K562 (cell line): Measurements from ENCODE around the gene ACAP3. TPM values are rescaled to one million over a fixed set of nuclear protein-coding genes. Genes with fewer than 3 reads are reported as not detected.
A peak's percentile ranks its signal among the peaks of the same experiment; 100 is the strongest.

ENCODE experiments used
- BRF1 ChIP-seq: IDR thresholded peaks from 3 replicates; pipeline ENCODE4 v1.6.1; 2011; ENCODE audit warnings: borderline replicate concordance, mild to moderate bottlenecking; ENCODE audit not compliant: insufficient read length; ENCODE audit errors: extremely low read depth
- PCBP1 ChIP-seq: fragments of 200-400 bp; formaldehyde crosslinking; IDR thresholded peaks from 2 replicates; pipeline ENCODE4 v1.6.1; 2018; ENCODE audit warnings: mild to moderate bottlenecking, low read depth, low read length; ENCODE audit not compliant: poor library complexity, severe bottlenecking
- TARDBP ChIP-seq: fragments of 450-650 bp; IDR thresholded peaks from 2 replicates; pipeline ENCODE4 v1.6.1; 2016
- ZFP36 ChIP-seq: fragments of 150-350 bp; IDR thresholded peaks from 2 replicates; pipeline ENCODE4 v1.6.1; 2018; ENCODE audit warnings: low read length, low read depth; ENCODE audit not compliant: partially characterized antibody
- ZFP91 ChIP-seq: sonication (generic); formaldehyde crosslinking; IDR thresholded peaks from 2 replicates; pipeline ENCODE4 v1.8.0; 2022; ENCODE audit warnings: mild to moderate bottlenecking, missing genetic modification reagents
- ZNF41 ChIP-seq: fragments of 250-450 bp; sonication (Bioruptor Pico); conservative IDR thresholded peaks from 2 replicates; pipeline ENCODE4 v1.4.0; 2020; ENCODE audit warnings: mild to moderate bottlenecking
- ZNF668 ChIP-seq: fragments of 250-450 bp; sonication (Bioruptor Pico); IDR thresholded peaks from 2 replicates; pipeline ENCODE4 v1.8.0; 2022; ENCODE audit warnings: mild to moderate bottlenecking, inconsistent platforms
- polyA plus RNA-seq, 8 experiments: library from polyadenylated mRNA; depleted of rRNA in 4 of 8; stranded (reverse) in 5 of 8; unstranded in 3 of 8; fragments of >200 nt; fragmentation: Nextera tagmentation in 2 of 8; fragmentation: Illumina TruSeq in 1 of 8; extraction: Ambion mirVana in 2 of 8; extraction: Trizol in 1 of 8; gene quantifications; 2 replicates each; pipeline versions ENCODE4 v1.2.1 to v1.2.3, GENCODE V29; 2011 to 2014; ENCODE audit warnings: inconsistent platforms in 1 of 8, missing spikeins in 1 of 8
- total RNA-seq, 7 experiments: library from RNA; depleted of rRNA in 6 of 7; stranded (reverse); fragments of >200 nt in 6 of 7; fragmentation: Illumina TruSeq in 2 of 7; extraction: Trizol in 2 of 7; gene quantifications; 2 replicates each; pipeline versions ENCODE4 v1.2.1 to v1.2.3, GENCODE V29; 2011 to 2021; ENCODE audit warnings: low replicate concordance in 1 of 7
- TF ChIP-seq, protein P1 (sequence below), 2 experiments: fragments of 450-650 bp in 1 of 2; sonication (generic) in 1 of 2; formaldehyde crosslinking in 1 of 2; IDR thresholded peaks; 2 replicates each; pipeline versions ENCODE4 v1.7.1 to v1.9.0; 2016 to 2022; ENCODE audit warnings: inconsistent platforms in 1 of 2, mild to moderate bottlenecking in 1 of 2, missing genetic modification reagents in 1 of 2
- TF ChIP-seq, protein P2 (sequence below): fragments of 450-650 bp; formaldehyde crosslinking; IDR thresholded peaks from 2 replicates; pipeline ENCODE4 v1.4.0; 2020; ENCODE audit warnings: mild to moderate bottlenecking, moderate library complexity
- TF ChIP-seq, protein P3 (sequence below): fragments of 250-450 bp; sonication (Bioruptor Pico); IDR thresholded peaks from 2 replicates; pipeline ENCODE4 v1.8.0; 2022; ENCODE audit warnings: moderate library complexity, mild to moderate bottlenecking, inconsistent platforms
- TF ChIP-seq, protein P4 (sequence below): fragments of 250-450 bp; sonication (Bioruptor Pico); IDR thresholded peaks from 2 replicates; pipeline ENCODE4 v1.5.0; 2020; ENCODE audit warnings: mild to moderate bottlenecking

The ACAP3 gene
- total and polyA plus RNA-seq, 9 of the 15 experiments (the other 6 are each of a cell fraction or from before 2014, with no cell fraction given): 0.01 to 49.0 (median 12.0) TPM

- TF ChIP-seq, protein P1, sequence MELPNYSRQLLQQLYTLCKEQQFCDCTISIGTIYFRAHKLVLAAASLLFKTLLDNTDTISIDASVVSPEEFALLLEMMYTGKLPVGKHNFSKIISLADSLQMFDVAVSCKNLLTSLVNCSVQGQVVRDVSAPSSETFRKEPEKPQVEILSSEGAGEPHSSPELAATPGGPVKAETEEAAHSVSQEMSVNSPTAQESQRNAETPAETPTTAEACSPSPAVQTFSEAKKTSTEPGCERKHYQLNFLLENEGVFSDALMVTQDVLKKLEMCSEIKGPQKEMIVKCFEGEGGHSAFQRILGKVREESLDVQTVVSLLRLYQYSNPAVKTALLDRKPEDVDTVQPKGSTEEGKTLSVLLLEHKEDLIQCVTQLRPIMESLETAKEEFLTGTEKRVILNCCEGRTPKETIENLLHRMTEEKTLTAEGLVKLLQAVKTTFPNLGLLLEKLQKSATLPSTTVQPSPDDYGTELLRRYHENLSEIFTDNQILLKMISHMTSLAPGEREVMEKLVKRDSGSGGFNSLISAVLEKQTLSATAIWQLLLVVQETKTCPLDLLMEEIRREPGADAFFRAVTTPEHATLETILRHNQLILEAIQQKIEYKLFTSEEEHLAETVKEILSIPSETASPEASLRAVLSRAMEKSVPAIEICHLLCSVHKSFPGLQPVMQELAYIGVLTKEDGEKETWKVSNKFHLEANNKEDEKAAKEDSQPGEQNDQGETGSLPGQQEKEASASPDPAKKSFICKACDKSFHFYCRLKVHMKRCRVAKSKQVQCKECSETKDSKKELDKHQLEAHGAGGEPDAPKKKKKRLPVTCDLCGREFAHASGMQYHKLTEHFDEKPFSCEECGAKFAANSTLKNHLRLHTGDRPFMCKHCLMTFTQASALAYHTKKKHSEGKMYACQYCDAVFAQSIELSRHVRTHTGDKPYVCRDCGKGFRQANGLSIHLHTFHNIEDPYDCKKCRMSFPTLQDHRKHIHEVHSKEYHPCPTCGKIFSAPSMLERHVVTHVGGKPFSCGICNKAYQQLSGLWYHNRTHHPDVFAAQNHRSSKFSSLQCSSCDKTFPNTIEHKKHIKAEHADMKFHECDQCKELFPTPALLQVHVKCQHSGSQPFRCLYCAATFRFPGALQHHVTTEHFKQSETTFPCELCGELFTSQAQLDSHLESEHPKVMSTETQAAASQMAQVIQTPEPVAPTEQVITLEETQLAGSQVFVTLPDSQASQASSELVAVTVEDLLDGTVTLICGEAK (IDR thresholded peaks at IDR 0.05): no peak
- TF ChIP-seq, protein P1 (CRISPR knock-in tag; IDR thresholded peaks at IDR 0.05): no peak
- TF ChIP-seq ZNF41 (CRISPR knock-in tag) (no peak), ZNF668 (CRISPR knock-in tag) (no peak), ZFP36 (no peak), PCBP1 (no peak), TARDBP (no peak), ZFP91 (CRISPR knock-in tag) (no peak), BRF1 (no peak)
- TF ChIP-seq, protein P2, sequence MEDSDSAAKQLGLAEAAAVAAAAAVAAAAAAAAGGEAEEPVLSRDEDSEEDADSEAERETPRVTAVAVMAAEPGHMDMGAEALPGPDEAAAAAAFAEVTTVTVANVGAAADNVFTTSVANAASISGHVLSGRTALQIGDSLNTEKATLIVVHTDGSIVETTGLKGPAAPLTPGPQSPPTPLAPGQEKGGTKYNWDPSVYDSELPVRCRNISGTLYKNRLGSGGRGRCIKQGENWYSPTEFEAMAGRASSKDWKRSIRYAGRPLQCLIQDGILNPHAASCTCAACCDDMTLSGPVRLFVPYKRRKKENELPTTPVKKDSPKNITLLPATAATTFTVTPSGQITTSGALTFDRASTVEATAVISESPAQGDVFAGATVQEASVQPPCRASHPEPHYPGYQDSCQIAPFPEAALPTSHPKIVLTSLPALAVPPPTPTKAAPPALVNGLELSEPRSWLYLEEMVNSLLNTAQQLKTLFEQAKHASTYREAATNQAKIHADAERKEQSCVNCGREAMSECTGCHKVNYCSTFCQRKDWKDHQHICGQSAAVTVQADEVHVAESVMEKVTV (CRISPR knock-in tag): 0 out of 2 replicates have a peak, but pooled peaks have one; percentile 16
- TF ChIP-seq, protein P3, sequence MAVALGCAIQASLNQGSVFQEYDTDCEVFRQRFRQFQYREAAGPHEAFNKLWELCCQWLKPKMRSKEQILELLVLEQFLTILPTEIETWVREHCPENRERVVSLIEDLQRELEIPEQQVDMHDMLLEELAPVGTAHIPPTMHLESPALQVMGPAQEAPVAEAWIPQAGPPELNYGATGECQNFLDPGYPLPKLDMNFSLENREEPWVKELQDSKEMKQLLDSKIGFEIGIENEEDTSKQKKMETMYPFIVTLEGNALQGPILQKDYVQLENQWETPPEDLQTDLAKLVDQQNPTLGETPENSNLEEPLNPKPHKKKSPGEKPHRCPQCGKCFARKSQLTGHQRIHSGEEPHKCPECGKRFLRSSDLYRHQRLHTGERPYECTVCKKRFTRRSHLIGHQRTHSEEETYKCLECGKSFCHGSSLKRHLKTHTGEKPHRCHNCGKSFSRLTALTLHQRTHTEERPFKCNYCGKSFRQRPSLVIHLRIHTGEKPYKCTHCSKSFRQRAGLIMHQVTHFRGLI (CRISPR knock-in tag): no peak
- TF ChIP-seq, protein P4, sequence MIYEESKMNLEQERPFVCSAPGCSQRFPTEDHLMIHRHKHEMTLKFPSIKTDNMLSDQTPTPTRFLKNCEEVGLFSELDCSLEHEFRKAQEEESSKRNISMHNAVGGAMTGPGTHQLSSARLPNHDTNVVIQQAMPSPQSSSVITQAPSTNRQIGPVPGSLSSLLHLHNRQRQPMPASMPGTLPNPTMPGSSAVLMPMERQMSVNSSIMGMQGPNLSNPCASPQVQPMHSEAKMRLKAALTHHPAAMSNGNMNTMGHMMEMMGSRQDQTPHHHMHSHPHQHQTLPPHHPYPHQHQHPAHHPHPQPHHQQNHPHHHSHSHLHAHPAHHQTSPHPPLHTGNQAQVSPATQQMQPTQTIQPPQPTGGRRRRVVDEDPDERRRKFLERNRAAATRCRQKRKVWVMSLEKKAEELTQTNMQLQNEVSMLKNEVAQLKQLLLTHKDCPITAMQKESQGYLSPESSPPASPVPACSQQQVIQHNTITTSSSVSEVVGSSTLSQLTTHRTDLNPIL (CRISPR knock-in tag): no peak
Observed at GRCh38 chr1:1290238-1290731, 17.4 kb downstream of the ACAP3 start (continued).
